SU-DHL-6 (cell line): ENCODE data around the gene NCOA4.
"Not testable (repeated sequence)": the region's sequence is repeated elsewhere in the genome, so short reads cannot be mapped to it uniquely, and the experiment has no call there.

Experiments used
- EZH2phosphoT487 ChIP-seq: fragments of 200-600 bp; sonication (generic), shearing (Covaris generic); conservative IDR thresholded peaks from 2 replicates; pipeline ENCODE4 v1.6.1; 2018; ENCODE audit warnings: mild to moderate bottlenecking, antibody characterized with exemption, low read length, moderate library complexity, mixed read lengths
- TF ChIP-seq, protein P1 (sequence below): fragments of 200-600 bp; sonication (generic); IDR thresholded peaks from one replicate; pipeline ENCODE4 v1.5.1; 2017; ENCODE audit warnings: antibody characterized with exemption, mild to moderate bottlenecking, low read length, moderate library complexity; ENCODE audit not compliant: insufficient read depth, poor library complexity, severe bottlenecking

DNA sequence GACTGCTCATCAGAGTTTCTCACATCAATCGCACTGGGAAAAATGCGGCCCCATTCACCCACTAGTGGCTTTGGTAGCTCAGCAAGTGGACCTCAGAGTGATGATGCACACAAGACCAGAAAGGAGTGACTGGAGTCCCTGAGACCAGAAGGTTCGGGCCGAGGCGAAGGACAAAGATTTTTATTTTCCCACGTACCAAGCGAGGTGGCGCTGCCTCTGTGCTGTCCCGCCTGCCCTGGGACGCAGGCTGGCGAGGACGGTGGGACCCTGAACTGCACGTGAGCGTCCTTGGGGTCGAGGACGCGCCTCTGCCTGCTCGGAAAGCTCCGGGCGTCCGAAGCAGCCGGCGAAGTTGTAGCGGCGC is 58.7 kb downstream of the NCOA4 start:
- TF ChIP-seq, protein P1, sequence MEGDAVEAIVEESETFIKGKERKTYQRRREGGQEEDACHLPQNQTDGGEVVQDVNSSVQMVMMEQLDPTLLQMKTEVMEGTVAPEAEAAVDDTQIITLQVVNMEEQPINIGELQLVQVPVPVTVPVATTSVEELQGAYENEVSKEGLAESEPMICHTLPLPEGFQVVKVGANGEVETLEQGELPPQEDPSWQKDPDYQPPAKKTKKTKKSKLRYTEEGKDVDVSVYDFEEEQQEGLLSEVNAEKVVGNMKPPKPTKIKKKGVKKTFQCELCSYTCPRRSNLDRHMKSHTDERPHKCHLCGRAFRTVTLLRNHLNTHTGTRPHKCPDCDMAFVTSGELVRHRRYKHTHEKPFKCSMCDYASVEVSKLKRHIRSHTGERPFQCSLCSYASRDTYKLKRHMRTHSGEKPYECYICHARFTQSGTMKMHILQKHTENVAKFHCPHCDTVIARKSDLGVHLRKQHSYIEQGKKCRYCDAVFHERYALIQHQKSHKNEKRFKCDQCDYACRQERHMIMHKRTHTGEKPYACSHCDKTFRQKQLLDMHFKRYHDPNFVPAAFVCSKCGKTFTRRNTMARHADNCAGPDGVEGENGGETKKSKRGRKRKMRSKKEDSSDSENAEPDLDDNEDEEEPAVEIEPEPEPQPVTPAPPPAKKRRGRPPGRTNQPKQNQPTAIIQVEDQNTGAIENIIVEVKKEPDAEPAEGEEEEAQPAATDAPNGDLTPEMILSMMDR: not testable (repeated sequence)
- not testable (repeated sequence) for TF ChIP-seq EZH2phosphoT487
